NOMO-1 treated with DMSO at 0.1 percent for 48 hours (cell line): ENCODE measurements around the gene NRROS.

Experiments
- DNase-seq: peaks from one replicate; lab custom pipeline; 2025; ENCODE audit not compliant: unreplicated experiment; lab: John Stamatoyannopoulos, UW

Gene NRROS

DNA sequence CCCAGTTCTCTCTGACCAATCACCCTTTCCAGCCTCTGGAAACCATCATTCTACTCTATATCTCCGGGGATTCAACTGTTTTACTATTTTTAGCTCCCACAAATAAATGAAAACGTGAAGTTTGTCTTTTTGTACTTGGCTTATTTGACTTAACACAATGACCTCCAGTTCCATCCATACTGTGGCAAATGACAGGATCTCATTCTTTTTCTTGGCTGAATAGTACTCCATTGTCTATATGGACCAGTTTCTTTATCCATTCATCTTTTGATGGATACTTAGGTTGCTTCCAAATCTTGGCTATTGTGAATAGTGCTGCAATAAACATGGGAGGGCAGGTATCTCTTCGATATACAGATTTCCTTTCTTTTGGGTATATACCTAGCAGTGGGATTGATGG, 34.1 kb downstream of the NRROS start:
- DNase-seq = no peak

DNA sequence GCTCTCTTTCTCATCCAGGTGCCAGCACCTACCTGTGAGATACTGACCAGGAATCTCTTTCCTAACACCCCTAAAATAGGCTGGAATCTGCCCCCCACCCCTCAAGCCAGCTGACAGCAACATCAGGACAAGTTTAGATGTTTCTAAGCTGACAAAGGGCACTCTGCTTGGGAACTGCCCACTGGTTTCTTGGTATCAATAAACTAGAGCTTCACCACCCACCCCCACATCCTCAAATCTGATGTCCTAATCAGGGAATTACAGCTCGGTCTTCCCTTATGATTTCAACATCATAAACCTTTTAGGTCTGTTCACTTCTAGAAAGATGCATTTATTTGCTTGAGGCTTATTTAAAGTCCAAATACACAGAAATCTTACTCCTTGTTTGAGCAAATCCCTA, 37.9 kb downstream of the NRROS start:
- DNase-seq = no peak

DNA sequence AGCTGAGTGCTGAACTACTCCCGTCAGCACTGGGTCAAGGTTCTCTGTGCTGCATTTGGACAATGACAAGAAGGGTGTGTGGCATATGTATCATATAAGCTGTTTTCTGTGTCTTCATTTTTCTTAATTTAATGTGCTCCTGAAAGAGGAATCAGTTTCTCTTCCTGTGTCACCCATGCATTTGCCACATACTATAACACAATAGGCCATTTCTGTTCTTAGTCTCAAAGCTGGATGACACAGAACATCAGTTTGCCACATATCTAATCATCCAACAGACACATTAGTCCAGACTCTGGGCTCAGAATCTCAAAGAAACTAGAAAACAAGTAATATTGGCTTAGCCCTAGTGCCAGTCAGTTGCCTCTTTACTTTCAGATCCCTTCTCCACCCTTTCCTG, 38.4 kb downstream of the NRROS start:
- DNase-seq = no peak

DNA sequence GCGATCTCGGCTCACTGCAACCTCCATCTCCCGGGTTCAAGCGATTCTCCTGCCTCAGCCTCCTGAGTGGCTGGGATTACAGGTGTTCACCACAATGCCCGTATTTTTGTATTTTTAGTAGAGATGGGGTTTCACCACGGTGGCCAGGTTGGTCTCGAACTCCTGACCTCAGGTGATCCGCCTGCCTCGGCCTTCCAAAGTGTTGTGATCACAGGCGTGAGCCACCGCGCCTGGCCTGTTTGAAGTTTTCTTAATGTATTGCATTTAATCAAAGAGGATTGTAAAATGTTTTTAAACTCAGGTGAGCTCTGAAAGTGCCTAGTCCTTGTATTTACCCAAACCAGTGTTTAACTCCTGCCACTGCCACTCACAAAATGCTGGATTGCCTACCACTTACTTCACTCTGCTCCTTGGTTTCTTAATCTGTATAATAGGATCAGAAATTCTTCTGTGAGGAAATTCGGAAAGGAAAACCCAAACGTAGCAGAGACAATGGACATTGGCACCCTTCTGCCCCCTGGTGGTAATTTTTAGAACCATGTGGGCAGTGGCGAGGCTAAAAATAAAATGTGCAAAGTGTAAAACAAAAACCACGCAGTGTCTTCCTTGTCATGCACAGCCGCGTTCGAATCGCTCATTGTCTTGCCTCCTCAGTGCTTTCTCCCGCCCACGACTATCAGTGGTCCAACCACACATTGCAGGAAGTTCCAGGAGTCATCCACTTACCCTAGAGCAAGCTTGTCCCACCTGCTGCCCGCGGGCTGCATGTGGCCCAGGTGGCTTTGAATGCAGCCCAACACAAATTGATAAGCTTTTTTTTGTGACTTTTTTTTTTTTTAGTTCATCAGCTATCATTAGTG, 45.3 kb downstream of the NRROS start:
- DNase-seq = peak; percentile 97

DNA sequence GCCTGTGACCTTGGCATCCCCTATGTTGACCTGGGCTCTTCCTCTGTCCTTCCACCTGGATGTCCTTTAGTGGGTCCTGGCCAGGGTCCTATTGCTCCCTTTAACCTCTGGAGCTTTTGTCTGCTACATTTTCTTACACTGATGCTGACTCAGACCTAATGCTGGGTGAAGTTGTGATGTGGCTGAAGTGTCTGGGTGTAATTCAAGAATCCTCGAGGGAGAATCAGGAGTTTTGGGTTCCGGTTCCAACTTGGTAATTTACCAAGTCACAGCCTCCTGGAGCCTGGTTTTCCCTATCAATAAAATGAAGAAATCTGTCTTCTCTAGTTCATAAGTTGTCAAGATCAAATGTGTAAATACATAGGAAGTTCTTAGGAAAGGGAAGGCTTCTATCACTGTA, 46.9 kb downstream of the NRROS start:
- DNase-seq = no peak

DNA sequence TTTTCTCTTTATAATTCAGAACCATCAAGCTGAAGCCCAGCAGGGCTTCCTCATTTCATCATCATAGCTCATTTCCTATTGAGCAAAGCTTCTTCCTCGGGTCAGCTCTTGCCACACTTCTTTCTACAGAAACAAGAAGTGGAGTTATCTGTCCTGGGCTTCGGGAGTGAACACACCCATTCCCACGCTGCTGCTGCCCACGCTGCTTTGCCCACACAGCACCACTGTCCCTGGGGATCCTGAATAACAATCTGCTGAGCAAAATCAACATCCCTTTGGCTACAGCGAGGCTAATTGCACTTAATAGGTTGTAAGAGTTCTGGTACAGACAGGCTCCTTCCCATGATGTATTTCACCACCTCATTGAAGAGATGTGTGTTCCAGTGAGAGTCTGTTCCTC, 48.9 kb downstream of the NRROS start:
- DNase-seq = peak; percentile 99

DNA sequence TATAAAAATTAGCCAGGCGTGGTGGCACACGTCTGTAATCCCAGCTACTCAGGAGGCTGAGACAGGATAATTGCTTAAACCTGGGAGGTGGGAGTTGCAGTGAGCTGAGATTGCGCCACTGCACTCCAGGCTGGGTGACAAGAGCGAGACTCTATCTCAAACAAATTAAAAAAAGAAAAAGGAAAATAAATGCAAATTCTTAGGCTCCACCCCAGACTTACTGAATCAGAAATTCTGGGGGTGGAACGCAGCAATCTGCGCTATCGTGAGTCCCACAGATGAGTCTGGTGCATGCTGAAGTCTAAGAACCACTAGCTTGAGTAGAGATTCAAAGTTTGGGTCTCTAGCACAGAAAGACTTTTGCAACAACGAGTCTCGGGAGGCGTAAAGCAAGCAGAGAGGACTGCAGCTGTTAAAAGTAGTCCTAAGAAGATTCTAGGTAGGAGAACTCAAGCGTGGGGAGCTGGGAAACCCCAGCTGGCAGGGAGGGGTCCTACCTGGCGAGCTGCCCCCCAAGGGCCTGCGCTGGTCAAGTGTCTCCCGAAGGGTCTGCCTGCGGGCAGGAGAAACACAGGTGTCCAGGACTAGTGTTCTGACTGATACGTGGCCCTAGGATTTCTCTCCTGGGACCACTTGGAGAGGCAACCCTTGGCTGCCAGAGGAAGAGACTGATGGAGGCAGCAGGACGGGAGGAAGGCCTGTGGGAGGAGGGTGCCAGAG, 50.6 kb downstream of the NRROS start:
- peak; percentile 24 for DNase-seq

DNA sequence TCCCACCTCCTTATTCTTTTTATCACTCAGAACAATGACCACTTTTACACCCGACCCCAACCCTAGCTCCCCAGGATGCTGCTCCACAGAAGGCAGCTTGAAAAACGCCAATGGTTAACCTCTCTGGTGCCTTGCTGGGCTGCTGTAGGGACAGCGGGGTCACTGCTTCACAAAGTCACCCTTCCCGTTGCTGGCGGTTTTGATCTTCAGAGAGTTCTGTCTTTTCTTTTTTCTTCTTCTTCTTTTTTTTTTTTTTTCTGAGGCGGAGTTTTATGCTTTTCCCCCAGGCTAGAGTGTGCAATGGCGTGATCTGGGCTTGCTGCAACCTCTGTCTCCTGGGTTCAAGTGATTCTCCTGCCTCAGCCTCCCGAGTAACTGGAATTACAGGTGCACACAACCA, 51.9 kb downstream of the NRROS start:
- peak; percentile 70 for DNase-seq

DNA sequence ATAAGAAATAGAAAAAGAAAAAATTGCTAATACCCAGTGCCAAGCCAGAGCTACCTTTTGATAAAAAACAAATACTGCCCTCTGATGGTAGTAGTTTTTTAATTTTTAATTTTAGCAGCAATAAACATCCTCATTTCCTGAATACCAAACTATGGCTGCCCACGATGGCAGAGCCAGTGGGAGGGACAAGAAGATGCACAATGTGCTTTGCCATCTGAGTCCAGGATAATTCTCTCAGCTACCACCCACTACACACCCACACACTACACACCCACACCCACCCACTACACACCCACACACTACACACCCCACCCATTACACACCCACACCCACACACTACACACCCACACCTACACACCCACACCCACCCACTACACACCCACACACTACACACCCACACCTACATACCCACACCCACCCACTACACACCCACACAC, 54.7 kb downstream of the NRROS start:
- peak; percentile 72 for DNase-seq

DNA sequence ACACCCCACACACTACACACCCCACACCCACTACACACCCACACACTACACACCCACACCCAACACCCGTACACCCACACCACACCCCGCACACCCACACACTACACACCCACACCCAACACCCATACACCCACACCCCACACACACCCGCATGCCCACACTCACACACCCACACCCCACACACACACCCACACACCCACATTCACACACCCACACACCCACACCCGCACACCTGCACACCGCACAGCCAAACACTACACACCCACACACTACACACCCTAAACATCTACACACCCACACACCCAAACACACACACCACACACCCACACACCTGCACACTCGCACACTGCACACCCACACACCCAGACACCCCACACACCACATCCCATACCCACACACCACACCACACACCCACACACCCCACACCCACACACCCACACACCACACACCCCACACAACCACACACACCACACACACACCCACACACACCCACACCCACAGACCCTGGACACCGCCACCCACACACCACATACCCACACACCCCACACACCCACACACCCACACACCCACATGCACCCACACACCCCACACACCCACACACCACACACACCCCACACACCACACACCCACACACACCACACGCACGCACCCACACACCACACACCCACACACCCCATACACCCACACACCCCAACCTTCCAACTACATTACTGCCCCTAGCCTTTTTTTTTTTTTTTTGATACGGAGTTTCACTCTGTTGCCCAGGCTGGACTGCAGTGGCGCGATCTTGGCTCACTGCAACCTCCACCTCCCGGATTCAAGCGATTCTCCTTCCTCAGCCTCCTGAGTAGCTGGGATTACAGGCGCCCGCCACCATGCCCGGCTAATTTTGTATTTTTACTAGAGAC, 55.7 kb downstream of the NRROS start:
- DNase-seq = no peak

DNA sequence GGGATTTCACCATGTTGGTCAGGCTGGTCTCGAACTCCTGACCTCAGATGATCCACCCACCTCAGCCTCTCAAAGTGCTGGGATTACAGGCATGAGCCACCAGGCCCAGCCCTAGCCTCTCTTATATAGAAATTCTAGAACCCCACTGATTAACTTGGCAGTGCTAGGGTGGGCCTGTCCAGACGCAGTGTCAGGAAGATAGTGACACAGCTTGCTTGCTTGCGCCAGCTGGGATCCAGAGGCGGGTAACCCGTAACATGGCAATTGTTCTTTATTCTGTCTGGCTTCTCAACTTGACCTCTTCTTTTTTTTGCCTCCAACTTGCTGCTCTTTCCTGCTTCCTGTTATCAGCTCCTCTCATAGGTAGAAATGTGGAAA, 56.3 kb downstream of the NRROS start:
- DNase-seq = no peak

DNA sequence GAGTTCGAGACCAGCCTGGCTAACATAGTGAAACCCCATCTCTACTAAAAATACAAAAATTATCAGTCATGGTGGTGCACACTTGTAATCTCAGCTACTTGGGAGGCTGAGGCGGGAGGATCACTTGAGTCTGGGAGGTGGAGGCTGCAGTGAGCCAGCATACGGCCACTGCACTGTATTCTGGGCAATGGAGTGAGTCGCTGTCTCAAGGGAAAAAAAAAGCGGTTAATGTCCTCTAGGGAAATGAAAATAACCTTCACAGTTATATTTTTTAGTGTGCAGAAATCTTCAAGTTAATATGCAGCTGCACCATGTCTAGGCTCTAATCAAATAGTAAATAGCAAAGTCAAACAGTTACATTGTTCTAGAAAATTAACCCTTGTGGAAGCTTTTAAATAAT, 57.8 kb downstream of the NRROS start:
- DNase-seq = no peak

DNA sequence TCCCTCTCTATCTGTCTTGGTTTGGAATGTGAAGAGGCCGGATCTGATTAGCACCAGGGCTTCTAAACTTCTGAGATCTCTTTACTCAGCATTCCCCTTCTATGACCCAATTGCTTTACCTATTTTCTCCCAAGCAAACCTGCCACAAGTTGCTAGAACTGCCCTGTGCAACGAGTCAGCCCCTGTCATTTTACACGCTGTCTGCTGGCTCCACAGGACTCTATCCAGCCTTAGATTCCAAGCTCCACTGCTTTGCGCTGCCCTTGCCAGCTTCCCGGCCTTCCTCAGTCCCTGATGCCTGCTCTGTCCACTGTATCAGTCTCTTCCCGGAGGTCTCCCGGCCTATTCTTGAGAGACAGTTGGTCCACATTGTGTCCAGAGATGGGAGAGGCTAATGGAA, 60.3 kb downstream of the NRROS start:
- DNase-seq = no peak

DNA sequence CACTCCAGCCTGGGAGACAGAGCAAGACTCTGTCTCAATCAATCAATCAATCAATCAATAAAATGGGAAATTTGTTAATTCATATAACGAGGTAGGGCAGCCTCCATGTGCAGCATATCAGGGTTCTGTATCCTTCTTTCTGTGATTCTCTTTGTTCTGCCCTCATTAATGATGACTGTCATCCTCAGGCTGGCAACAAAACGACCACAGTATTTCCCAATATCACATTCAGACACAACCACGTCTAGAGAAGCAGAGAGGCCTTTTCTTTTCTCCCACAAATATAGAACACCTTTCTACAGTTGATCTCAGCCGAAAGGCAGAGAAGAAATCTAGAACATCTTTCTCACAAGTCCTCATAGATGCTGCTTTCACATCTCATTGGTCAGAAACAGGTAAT, 61.3 kb downstream of the NRROS start:
- DNase-seq = peak; percentile 82

DNA sequence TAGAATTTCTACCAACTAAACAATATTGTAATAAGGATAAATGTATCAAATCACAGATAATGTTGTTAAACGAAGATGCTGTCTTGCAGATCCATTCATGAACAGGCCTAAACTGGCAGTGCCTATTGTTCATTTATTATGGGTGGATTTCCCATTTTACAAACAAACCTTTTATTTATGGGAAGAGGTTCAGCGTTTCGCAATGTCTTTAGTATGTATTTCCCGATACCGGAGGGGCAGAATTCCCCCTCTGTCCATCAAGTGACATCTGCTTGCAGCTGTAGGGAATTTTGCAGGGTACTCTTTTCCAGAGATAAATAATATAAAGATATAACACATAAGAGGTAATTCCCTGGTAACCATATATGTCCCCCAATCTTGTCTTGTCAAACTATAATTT, 66.8 kb downstream of the NRROS start:
- DNase-seq = no peak

DNA sequence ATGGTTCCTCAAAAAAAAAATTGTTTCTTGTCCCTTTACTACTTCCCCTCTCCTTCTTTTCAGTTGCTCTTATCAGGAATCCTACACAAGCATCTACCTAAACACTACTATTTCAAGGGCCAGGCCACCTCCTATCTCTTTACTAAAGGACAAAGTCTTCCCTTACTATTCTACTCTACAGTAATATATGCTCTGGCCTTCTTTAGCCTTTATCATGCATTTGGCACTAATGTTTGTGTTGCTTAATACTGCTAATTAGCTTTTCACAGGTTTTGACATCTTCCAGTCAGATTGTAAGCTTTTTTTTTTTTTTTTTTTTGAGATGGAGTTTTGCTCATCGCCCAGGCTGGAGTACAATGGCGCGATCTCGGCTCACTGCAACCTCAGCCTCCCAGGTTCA, 67.2 kb downstream of the NRROS start:
- peak; percentile 80 for DNase-seq

DNA sequence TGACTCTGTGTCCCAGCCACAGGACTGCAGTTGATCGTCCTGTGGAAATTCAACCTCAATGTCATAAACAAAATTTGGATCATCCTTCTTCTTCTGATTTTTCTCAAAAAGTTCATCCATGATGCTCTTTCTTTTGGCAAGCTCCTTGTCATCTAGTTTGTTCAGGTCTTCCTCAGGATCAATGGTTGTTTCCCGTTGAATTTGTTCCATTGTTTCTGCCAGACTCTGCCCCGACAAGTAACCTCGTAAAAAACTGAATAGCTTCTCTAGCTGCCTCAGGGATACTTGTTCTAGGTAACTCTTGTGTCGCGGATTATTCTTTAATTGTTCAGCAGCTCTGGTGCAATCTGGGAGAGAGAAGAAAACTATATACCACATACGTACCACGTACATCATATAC, 68.1 kb downstream of the NRROS start:
- no peak for DNase-seq

DNA sequence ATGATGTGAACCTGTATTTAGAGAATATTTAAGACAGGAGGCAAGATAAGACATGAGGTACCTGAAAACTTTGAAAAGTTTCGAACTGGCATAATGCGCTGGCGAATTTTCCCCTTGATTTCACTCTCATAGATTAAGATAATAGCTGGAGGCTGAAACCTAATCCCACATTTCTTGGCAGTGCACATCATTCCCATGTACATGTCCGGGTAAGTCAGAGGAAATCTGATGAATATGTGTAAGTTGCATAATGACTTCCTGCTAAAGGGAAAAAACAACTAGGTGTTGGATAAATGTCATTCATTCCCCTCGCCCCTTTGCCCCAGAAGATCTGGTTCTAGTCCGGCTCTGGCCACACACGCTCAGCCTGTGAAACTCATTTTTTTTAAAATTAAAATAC, 69.0 kb downstream of the NRROS start:
- DNase-seq = no peak
